Left lung (tissue), 10 donors: Measurements from ENCODE around the gene CCDC85A. TPM values are rescaled to one million over a fixed set of nuclear protein-coding genes. Genes with fewer than 3 reads are reported as not detected.

Experiments used
- ATAC-seq: fragments of 200-7000 bp; cut with Tn5 transposase; one replicate; pipeline ENCODE4 v1.9.1; 2020; ENCODE audit warnings: moderate library complexity
- DNase-seq, 4 donors: peaks; one replicate each; pipeline ENCODE4 v3.0.0-alpha.2; 2013 to 2020
- H3K27ac ChIP-seq, 2 donors: fragments of 200-600 bp; sonication (generic) in 1 of 2; one replicate each; pipeline versions ENCODE4 v1.5.0 to v1.8.0; 2020 to 2021
- H3K27me3 ChIP-seq, 2 donors: fragments of 200-600 bp; sonication (generic) in 1 of 2; one replicate each; pipeline versions ENCODE4 v1.5.0 to v1.8.0; 2020 to 2021
- H3K36me3 ChIP-seq, 2 donors: fragments of 200-600 bp; sonication (generic) in 1 of 2; one replicate each; pipeline versions ENCODE4 v1.5.0 to v1.8.0; 2020 to 2021
- H3K4me1 ChIP-seq, 2 donors: fragments of 200-600 bp; one replicate each; pipeline ENCODE4 v1.8.0; 2021
- H3K4me3 ChIP-seq, 2 donors: fragments of 200-600 bp; sonication (generic) in 1 of 2; one replicate each; pipeline versions ENCODE4 v1.5.0 to v1.8.0; 2020 to 2021; ENCODE audit warnings: mild to moderate bottlenecking in 1 of 2
- H3K9me3 ChIP-seq, 2 donors: fragments of 200-600 bp; sonication (generic) in 1 of 2; one replicate each; pipeline versions ENCODE4 v1.5.0 to v1.8.0; 2020 to 2021
- CTCF ChIP-seq, 2 donors: fragments of 200-600 bp; sonication (generic) in 1 of 2; IDR thresholded peaks; one replicate each; pipeline versions ENCODE4 v1.5.0 to v1.8.0; 2021; ENCODE audit warnings: antibody characterized with exemption in 2 of 2
- intact Hi-C, 2 donors: fragments of 100-400 bp; cut with DNase I; formaldehyde crosslinking; loops; one replicate each; pipeline versions ENCODE4 v1.11.2 to v1.14.2; 2022
- polyA plus RNA-seq, 6 donors: library from polyadenylated mRNA; unstranded; fragments of 120-200 nt; gene quantifications; one replicate each; pipeline ENCODE4 v1.2.1, GENCODE V29; 2013; ENCODE audit not compliant: insufficient read length in 6 of 6
- total RNA-seq, 2 donors: library from RNA; stranded (reverse); fragmentation: NEBNext Ultra II Directional; extraction: Animal tissue kit (Norgen Biotek cat#: 25700); gene quantifications; one replicate each; pipeline ENCODE4 v1.2.1, GENCODE V29; 2021
- donor health status: DM: no; HTN: yes; CAD: no.
- donor health status: DM: no; HTN: no; CAD: no.

The CCDC85A gene
- total and polyA plus RNA-seq, 8 donors: 1.2 to 8.7 (median 2.2) TPM

- intact Hi-C loops: no loop called here
- ATAC-seq: no peak
- H3K9me3 ChIP-seq: no peaks in the 10 kb centered on the region
- no peak overlapping the region for H3K4me3 ChIP-seq
- DNase-seq: no peak
- no peaks in the 10 kb centered on the region for H3K27me3 ChIP-seq
- no peak overlapping the region for H3K27ac ChIP-seq
- no peaks in the 10 kb centered on the region for H3K36me3 ChIP-seq
- no peaks in the 10 kb centered on the region for H3K4me1 ChIP-seq
- TF ChIP-seq CTCF (IDR thresholded peaks at IDR 0.05): no peak
Measured at GRCh38 chr2:56231361-56231760, 47.6 kb downstream of the CCDC85A start.

GRCh38 chr2:56232912-56233311, 49.1 kb downstream of the CCDC85A start:
- Histone ChIP-seq H3K27me3 (no peaks in the 10 kb centered on the region), H3K4me1 (no peaks in the 10 kb centered on the region), H3K36me3 (no peaks in the 10 kb centered on the region), H3K27ac (no peak overlapping the region), H3K9me3 (no peaks in the 10 kb centered on the region), H3K4me3 (no peak overlapping the region)
- no peak for DNase-seq
- TF ChIP-seq CTCF (IDR thresholded peaks at IDR 0.05): no peak
- ATAC-seq: no peak
- intact Hi-C loops: no loop called here

GRCh38 chr2:56234241-56234640, 50.5 kb downstream of the CCDC85A start:
- Histone ChIP-seq H3K27ac (no peak overlapping the region), H3K4me3 (no peak overlapping the region), H3K9me3 (no peaks in the 10 kb centered on the region), H3K4me1 (no peaks in the 10 kb centered on the region), H3K27me3 (no peaks in the 10 kb centered on the region), H3K36me3 (no peaks in the 10 kb centered on the region)
- DNase-seq: no peak
- intact Hi-C loops: no loop called here
- no peak for TF ChIP-seq CTCF (IDR thresholded peaks at IDR 0.05)
- no peak for ATAC-seq

- Histone ChIP-seq H3K27ac (no peak overlapping the region), H3K9me3 (peaks cover 0 to 8% of the 10 kb centered on the region in 2 donors), H3K36me3 (no peaks in the 10 kb centered on the region), H3K4me3 (no peak overlapping the region), H3K27me3 (no peaks in the 10 kb centered on the region), H3K4me1 (no peaks in the 10 kb centered on the region)
- DNase-seq (no peak), ATAC-seq (no peak)
- intact Hi-C loops: no loop called here
- no peak for TF ChIP-seq CTCF (IDR thresholded peaks at IDR 0.05)
Measured at GRCh38 chr2:56239030-56239429, 55.2 kb downstream of the CCDC85A start.

- TF ChIP-seq CTCF (IDR thresholded peaks at IDR 0.05): no peak
- DNase-seq: no peak
Measured at GRCh38 chr2:56239437-56239836, 55.6 kb downstream of the CCDC85A start.

More at GRCh38 chr2:56239437-56239836, 55.6 kb downstream of the CCDC85A start:
- Histone ChIP-seq H3K36me3 (no peaks in the 10 kb centered on the region), H3K27ac (no peak overlapping the region), H3K4me3 (no peak overlapping the region), H3K4me1 (no peaks in the 10 kb centered on the region), H3K9me3 (peaks cover 0 to 8% of the 10 kb centered on the region in 2 donors), H3K27me3 (no peaks in the 10 kb centered on the region)
- no peak for ATAC-seq
- intact Hi-C loops: no loop called here
